ENCODE data around the gene SPACA5.
"Not testable (repeated sequence)": the region's sequence is repeated elsewhere in the genome, so short reads cannot be mapped to it uniquely, and the experiment has no call there.

The SPACA5 gene

DNA sequence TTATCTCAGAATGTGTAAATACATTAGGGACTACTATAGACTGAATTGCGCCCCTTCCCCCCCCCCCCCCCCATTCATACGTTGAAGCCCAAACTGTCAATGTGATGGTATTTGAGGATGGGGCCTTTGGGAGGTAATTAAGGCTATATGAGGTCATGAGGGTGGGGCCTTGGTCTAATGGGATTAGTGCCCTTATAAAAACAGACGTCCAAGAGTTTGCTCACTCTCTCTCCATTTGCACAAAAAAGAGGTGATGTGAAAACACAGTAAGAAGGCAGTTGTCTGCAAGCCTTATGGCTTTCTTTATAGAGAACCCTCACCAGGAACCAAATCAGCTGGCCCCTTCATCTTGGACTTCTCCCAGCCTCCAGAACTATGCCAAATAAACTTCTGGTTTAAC lies 15.3 kb downstream of the SPACA5 start:
- no peak for DNase-seq

DNA sequence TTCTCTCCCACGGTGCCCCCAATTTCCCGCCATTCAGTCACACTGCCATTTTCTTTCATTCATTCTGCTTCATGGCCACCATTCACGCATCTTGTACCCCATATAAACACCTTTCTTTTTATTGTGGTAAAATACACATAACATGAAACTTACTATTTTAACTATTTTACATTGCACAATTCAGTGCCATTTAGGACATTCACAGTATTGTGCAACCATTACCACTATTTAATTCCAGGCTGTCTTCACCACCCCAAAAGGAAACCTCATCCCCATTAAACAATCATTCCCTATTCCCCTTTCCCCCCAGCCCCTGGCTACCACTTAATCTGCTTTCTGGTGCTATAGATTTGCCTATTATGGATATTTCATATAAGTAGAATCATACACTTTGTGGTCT lies 15.9 kb downstream of the SPACA5 start:
- DNase-seq = no peak

DNA sequence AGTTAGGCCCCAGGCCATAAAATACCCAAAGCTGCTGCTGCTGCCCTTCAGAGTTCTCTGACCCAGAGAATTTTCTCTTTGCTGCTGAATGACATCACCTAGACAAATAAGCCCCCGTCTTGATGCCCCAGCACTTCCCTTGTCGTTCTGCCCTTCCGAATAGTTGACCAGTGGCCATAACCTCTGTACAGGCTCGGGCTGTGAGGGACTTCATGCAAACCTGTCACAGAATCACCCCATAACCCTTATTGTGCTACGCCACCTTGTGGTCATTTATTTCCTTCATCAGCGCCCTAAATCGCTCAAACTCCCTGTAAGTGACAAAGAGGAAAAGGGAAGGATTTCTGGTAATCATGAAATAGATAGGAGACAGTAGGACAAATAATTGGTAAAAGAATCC lies 18.8 kb downstream of the SPACA5 start:
- DNase-seq = peak; percentile 4 to 47

GRCh38 chrX:48027545-48027944 lies 20.8 kb downstream of the SPACA5 start:
- not testable (repeated sequence) for DNase-seq

DNA sequence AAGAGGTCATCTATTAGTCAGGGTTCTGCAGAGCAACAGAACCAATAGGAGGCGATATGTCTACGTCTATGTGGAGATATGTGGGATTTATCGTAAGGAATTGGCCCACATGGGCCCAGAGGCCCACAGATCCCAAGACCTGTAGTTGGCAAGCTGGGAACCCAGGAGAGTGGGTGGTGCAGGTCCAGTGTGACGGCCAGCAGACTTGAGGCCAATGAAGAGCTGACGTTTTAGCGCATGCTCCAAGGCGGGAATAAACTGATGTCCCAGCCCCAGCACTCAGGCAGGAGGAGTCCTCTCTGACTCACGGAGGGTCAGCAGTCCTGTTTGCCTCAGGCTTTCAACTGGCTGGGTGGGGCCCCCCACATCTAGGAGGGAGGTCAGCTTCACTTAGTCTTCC lies 21.3 kb downstream of the SPACA5 start:
- DNase-seq = no peak

GRCh38 chrX:48030237-48030636 lies 23.4 kb downstream of the SPACA5 start:
- DNase-seq = no peak

- DNase-seq = not testable (repeated sequence)
Observed at GRCh38 chrX:48030641-48031173, 23.9 kb downstream of the SPACA5 start.

GRCh38 chrX:48035891-48036290 lies 29.1 kb downstream of the SPACA5 start:
- no peak for DNase-seq

GRCh38 chrX:48043056-48043455 lies 36.3 kb downstream of the SPACA5 start:
- no peak for DNase-seq

GRCh38 chrX:48045410-48046311 lies 38.9 kb downstream of the SPACA5 start:
- peak in 1 of 2 experiments; percentile 6 for DNase-seq

GRCh38 chrX:48046846-48047245 lies 40.1 kb downstream of the SPACA5 start:
- no peak for DNase-seq

GRCh38 chrX:48058621-48059295 lies 52.0 kb downstream of the SPACA5 start:
- no peak for DNase-seq

DNA sequence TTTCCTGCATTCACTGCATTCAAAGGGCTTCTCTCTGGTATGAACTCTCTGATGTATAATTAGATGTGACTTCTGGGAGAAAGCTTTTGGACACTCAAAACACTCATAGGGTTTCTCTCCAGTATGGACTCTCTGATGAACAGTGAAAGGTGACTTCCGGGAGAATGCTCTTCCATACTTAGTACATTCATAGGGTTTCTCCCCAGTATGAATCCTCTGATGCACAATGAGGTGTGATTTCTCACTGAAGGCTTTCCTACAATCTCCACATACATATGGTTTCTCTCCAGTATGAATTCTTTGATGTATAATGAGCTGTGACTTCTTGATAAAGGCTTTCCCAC lies 52.5 kb downstream of the SPACA5 start:
- no peak for DNase-seq
